ENCODE measurements around the gene AUP1.

AUP1 gene

DNA sequence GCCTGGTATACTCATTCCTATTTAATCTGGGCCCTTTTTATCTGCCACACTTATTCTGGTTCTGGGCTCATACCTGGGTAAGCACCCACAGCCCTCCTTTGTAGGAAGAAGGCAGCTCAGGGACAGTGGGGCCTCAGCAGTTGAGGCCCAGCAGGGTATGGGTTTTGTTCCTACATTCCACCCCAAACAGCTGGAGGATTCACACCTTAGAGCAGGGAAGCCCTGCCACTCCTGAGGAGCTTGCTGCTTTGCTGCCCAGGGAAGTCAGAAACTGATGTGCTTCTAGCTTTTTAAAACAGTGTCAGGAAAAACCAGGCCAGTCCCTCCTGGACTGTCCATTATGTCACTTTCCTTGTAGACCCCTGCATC lies 28.9 kb downstream of the AUP1 start:
- peaks cover 2% of the 10 kb centered on the region for H3K9me3 ChIP-seq (ENCODE audit: low read length)
- H3K4me1 ChIP-seq (ENCODE audit: insufficient read depth, low read length), result peaks cover 24% of the 10 kb centered on the region
- H2AFZ ChIP-seq (ENCODE audit: low read depth, low read length), result no peak overlapping the region
- peaks cover 84% of the 10 kb centered on the region for H3K27me3 ChIP-seq (ENCODE audit: insufficient read depth, low read length)
- H3K4me3 ChIP-seq (ENCODE audit: low read length), result no peak overlapping the region
- peaks cover 9% of the 10 kb centered on the region for H3K36me3 ChIP-seq (ENCODE audit: insufficient read depth, low read length)

DNA sequence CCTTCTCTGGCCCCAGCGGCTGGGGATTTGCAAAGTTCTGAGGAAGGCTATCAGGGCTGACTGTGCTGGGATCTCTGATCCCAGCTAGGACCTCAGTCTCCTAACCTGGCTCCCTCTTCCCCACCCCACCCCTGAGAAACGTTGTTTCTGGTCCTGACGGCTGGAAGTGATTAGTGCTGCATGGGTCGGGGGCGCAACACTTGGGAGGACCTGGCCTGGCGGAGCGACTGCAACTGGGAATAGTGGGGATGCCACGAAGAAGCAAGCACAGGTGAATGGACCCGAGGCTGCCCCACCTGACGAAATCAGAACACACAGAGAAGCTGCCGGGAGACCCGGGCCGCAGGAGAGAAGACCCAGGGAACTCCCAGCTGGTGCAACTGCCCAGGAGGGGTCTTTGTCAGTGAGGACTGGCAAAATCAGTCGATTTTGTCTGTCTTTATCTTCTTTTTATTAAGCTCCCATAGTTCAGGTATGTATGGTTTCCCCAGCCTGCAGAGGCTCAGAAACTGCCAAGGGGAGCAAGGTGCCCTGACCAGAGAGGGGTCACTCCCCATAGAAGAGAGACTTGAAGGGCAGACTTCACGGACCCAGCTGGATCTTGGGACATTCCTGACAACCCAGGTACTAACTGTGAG lies 29.4 kb downstream of the AUP1 start:
- Histone ChIP-seq H3K36me3 (ENCODE audit: insufficient read depth, low read length) (peaks cover 4% of the 10 kb centered on the region), H3K4me3 (ENCODE audit: low read length) (peak overlapping the region; percentile 36), H2AFZ (ENCODE audit: low read depth, low read length) (peak overlapping the region; percentile 64), H3K9me3 (ENCODE audit: low read length) (peaks cover 2% of the 10 kb centered on the region), H3K4me1 (ENCODE audit: insufficient read depth, low read length) (peaks cover 24% of the 10 kb centered on the region), H3K27me3 (ENCODE audit: insufficient read depth, low read length) (peaks cover 84% of the 10 kb centered on the region)

- H3K4me1 ChIP-seq (ENCODE audit: insufficient read depth, low read length), result peaks cover 24% of the 10 kb centered on the region
- peak within 1 kb of the TSS; percentile 64 for H2AFZ ChIP-seq (ENCODE audit: low read depth, low read length)
- H3K27me3 ChIP-seq (ENCODE audit: insufficient read depth, low read length), result peaks cover 83% of the 10 kb centered on the region
- H3K9me3 ChIP-seq (ENCODE audit: low read length), result peaks cover 2% of the 10 kb centered on the region
- H3K36me3 ChIP-seq (ENCODE audit: insufficient read depth, low read length), result peaks cover 2% of the 10 kb centered on the region
- peak within 1 kb of the TSS; percentile 36 for H3K4me3 ChIP-seq (ENCODE audit: low read length)
Measured at GRCh38 chr2:74499267-74499939, 30.1 kb downstream of the AUP1 start, which contains the start of gene LBX2. LBX2 (minus strand) TSS chr2:74499603; CDS start chr2:74499537, 66 bp downstream.

DNA sequence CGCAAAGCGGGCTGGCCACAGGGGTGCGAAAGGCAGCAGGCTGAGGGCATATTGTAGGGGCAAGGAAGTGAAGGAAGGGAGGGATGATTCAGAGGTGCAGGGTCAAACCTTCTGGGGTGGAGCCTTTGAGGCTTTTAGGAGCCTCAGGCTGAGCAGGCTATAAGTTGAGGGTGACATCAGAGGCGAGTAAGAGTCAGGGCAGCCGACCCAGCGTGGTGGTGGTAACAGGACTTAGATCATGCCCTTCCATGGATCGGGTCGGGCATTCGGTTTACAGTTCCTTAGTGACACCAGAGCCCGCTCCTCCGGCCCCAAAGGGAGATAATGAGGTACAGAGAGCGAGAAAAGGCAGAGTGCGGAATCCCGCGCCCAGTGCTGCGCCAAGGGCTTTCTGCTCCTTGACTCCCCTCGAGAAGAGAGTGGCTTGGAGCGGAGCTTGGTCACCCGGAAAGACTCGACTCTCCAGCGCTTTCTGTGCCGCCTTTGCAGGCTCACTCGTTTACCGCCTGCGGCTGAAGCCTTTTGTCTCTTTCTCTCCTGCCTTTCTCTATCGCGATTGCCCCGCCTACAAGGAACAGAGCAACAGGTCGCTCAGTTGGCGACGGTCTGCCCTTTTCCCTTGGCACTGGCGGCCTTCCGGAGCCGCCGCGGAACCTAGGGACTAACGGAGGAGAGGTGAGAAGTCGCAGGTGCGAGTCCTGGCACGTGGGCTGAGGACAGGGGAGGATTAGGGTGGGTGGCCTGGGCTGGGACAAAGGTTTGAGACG lies 30.8 kb downstream of the AUP1 start:
- Histone ChIP-seq H3K9me3 (ENCODE audit: low read length) (peaks cover 2% of the 10 kb centered on the region), H3K27me3 (ENCODE audit: insufficient read depth, low read length) (peaks cover 76% of the 10 kb centered on the region), H3K36me3 (ENCODE audit: insufficient read depth, low read length) (peaks cover 9% of the 10 kb centered on the region), H3K4me1 (ENCODE audit: insufficient read depth, low read length) (peaks cover 24% of the 10 kb centered on the region), H2AFZ (ENCODE audit: low read depth, low read length) (peak overlapping the region; percentile 64), H3K4me3 (ENCODE audit: low read length) (peak overlapping the region; percentile 36)

GRCh38 chr2:74497777-74498499 lies 31.6 kb downstream of the AUP1 start:
- peaks cover 24% of the 10 kb centered on the region for H3K4me1 ChIP-seq (ENCODE audit: insufficient read depth, low read length)
- peaks cover 69% of the 10 kb centered on the region for H3K27me3 ChIP-seq (ENCODE audit: insufficient read depth, low read length)
- peaks cover 16% of the 10 kb centered on the region for H3K36me3 ChIP-seq (ENCODE audit: insufficient read depth, low read length)
- no peak overlapping the region for H2AFZ ChIP-seq (ENCODE audit: low read depth, low read length)
- peaks cover 2% of the 10 kb centered on the region for H3K9me3 ChIP-seq (ENCODE audit: low read length)
- H3K4me3 ChIP-seq (ENCODE audit: low read length), result peak overlapping the region; percentile 36

DNA sequence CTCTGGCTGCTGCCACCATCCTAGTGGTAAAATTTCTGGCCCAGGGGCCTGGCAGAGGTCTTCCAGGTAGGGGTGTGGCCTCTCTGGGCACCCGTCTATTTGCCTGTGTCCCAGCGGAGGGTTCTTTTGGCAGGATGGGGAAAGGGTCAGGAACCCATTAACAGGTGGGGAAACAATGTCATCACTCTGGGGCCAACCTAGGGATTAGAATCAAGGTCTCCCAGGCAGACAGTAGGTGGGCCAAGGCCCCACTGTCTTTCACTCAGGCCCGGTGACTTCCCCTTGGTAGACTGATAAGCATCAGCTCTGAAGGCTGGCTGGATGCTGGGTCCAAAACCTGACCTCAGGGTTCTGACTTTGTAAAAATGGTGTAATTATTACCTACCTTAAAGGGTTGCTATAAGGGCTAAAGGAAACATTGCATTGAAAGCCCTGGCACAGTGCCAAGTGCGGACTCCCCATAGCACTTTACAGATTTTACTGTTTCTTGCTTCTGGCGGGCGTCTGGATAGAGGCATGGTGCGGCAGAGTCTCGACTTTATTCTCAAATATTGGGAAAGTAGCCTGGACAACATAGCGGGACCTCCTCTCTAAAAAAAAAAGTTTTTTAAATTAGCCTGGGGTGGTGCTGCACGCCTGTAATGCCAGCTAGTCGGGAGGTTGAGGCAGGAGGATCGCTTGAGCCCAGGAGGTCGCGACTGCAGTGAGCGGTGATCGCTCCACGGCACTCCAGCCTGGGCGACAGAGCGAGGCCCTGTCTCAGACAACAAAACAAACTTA lies 32.3 kb downstream of the AUP1 start:
- peaks cover 61% of the 10 kb centered on the region for H3K27me3 ChIP-seq (ENCODE audit: insufficient read depth, low read length)
- no peak overlapping the region for H3K4me3 ChIP-seq (ENCODE audit: low read length)

DNA sequence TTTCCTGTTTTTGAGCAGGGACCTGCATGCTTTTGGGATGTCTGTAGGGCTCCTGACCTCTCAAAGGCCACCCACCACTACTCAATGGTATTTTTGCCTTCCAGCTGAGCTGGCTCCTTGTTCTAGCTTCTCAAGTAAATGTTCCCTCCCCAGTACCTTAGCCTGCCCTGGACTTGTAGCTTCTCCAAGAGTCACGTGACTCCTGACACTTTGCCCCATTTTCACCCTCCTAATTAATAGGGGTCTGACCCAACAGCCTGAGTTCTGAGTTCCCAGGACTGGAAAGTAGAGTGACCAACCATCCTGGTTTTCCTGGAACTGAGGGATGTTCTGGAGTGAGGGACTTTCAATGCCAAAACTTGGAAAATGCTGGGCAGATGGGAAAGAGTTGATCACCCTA lies 34.1 kb downstream of the AUP1 start:
- H2AFZ ChIP-seq (ENCODE audit: low read depth, low read length), result no peak overlapping the region
- peaks cover 44% of the 10 kb centered on the region for H3K27me3 ChIP-seq (ENCODE audit: insufficient read depth, low read length)
- peaks cover 41% of the 10 kb centered on the region for H3K36me3 ChIP-seq (ENCODE audit: insufficient read depth, low read length)
- no peaks in the 10 kb centered on the region for H3K9me3 ChIP-seq (ENCODE audit: low read length)
- H3K4me3 ChIP-seq (ENCODE audit: low read length), result no peak overlapping the region
- peaks cover 24% of the 10 kb centered on the region for H3K4me1 ChIP-seq (ENCODE audit: insufficient read depth, low read length)

More for the DNA sequence above, 32.3 kb downstream of the AUP1 start:
- Histone ChIP-seq H2AFZ (ENCODE audit: low read depth, low read length) (no peak overlapping the region), H3K36me3 (ENCODE audit: insufficient read depth, low read length) (peaks cover 24% of the 10 kb centered on the region), H3K4me1 (ENCODE audit: insufficient read depth, low read length) (peaks cover 24% of the 10 kb centered on the region), H3K9me3 (ENCODE audit: low read length) (no peaks in the 10 kb centered on the region)

DNA sequence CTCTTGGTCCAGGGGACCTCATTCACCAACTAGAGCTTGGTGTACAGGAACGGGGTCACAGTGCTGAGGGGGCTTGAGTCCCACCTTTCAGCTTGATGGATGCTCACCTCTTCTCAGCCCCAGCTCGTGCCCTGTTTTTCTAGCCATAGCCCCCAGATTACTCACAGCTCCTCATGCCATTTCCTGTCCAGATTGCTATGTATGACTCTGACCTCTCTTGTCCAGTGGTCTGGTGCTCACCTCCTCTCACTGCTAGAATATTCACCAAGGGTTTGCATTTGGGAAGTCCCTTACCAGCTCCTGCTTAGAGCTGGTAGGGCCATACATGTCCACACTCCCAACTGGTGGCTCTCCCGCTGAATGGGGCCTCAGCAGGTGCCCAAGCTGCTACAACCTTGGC lies 36.0 kb downstream of the AUP1 start:
- peaks cover 25% of the 10 kb centered on the region for H3K27me3 ChIP-seq (ENCODE audit: insufficient read depth, low read length)
- H3K36me3 ChIP-seq (ENCODE audit: insufficient read depth, low read length), result peaks cover 49% of the 10 kb centered on the region
- H3K9me3 ChIP-seq (ENCODE audit: low read length), result no peaks in the 10 kb centered on the region
- H3K4me3 ChIP-seq (ENCODE audit: low read length), result no peak overlapping the region
- no peak overlapping the region for H2AFZ ChIP-seq (ENCODE audit: low read depth, low read length)
- H3K4me1 ChIP-seq (ENCODE audit: insufficient read depth, low read length), result peaks cover 10% of the 10 kb centered on the region

GRCh38 chr2:74491648-74492544 lies 37.6 kb downstream of the AUP1 start:
- H3K4me1 ChIP-seq (ENCODE audit: insufficient read depth, low read length), result no peaks in the 10 kb centered on the region
- H3K36me3 ChIP-seq (ENCODE audit: insufficient read depth, low read length), result peaks cover 49% of the 10 kb centered on the region
- peaks cover 8% of the 10 kb centered on the region for H3K27me3 ChIP-seq (ENCODE audit: insufficient read depth, low read length)
- H2AFZ ChIP-seq (ENCODE audit: low read depth, low read length), result no peak overlapping the region
- H3K4me3 ChIP-seq (ENCODE audit: low read length), result no peak overlapping the region
- H3K9me3 ChIP-seq (ENCODE audit: low read length), result no peaks in the 10 kb centered on the region

DNA sequence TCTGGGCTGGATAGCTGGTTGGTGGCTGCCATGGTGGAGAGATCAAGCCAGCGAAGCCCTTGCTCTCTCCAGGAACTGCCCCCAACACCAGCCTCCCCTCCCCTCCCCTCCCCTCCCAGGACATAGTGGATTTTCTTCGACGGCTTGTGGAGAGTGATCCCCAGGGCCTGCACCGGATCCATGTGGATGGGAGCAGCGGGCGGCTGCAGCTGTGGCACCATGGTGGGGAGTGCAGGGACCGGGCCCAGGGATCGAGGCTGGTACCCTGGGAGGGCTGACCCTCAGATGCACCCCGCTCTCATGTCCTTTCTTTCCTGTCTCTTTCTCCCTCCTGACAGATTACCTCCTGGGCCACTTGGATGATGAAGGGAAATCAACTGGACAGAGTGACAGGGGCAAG lies 39.6 kb downstream of the AUP1 start:
- no peaks in the 10 kb centered on the region for H3K4me1 ChIP-seq (ENCODE audit: insufficient read depth, low read length)
- no peak overlapping the region for H2AFZ ChIP-seq (ENCODE audit: low read depth, low read length)
- H3K27me3 ChIP-seq (ENCODE audit: insufficient read depth, low read length), result no peaks in the 10 kb centered on the region
- H3K9me3 ChIP-seq (ENCODE audit: low read length), result no peaks in the 10 kb centered on the region
- no peak overlapping the region for H3K4me3 ChIP-seq (ENCODE audit: low read length)
- H3K36me3 ChIP-seq (ENCODE audit: insufficient read depth, low read length), result peaks cover 51% of the 10 kb centered on the region

DNA sequence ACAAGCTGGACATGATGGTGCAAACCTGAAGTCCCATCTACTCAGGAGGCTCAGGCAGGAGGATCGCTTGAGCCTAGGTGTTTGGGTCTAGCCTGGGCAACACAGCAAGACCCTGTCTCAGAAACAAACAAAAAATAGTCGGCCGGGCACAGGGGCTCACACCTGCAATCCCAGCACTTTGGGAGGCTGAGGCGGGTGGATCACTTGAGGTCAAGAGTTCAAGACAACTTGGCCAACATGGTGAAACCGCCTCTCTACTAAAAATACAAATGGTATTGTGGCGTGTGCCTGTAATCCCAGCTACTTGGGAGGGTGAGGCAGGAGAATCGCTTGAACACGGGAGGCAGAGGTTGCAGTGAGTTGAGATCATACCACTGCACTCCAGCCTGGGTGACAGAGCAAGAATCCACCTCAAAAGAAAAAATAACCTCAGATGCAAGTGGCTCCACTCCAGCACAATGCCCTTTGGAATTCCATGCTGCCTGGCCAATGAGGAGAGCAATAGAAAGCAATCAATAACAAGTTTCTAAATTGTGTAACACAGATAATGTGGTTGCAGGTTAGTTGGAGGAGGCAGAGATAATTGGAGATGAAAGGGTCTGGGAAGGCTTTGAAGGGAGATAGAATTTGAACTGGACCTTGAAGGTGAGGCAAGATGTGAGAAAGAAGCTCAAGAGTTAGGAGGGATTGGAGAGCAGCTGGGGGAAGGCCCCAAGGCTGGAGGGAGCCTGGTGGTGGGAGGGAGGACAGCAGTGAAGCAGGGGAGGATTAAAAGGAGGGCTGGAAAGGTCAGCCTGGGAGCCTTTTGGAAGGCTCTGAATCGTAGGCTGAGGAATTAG lies 40.6 kb downstream of the AUP1 start:
- Histone ChIP-seq H3K4me3 (ENCODE audit: low read length) (no peak overlapping the region), H3K4me1 (ENCODE audit: insufficient read depth, low read length) (no peaks in the 10 kb centered on the region)

More for the DNA sequence above, 40.6 kb downstream of the AUP1 start:
- H2AFZ ChIP-seq (ENCODE audit: low read depth, low read length), result no peak overlapping the region
- H3K9me3 ChIP-seq (ENCODE audit: low read length), result no peaks in the 10 kb centered on the region
- no peaks in the 10 kb centered on the region for H3K27me3 ChIP-seq (ENCODE audit: insufficient read depth, low read length)
- peaks cover 44% of the 10 kb centered on the region for H3K36me3 ChIP-seq (ENCODE audit: insufficient read depth, low read length)

Data from neuron (in vitro differentiated cells).